Aorta (tissue), 5 donors: ENCODE data around the gene HOXD1. TPM values are rescaled to one million over a fixed set of nuclear protein-coding genes. Genes with fewer than 3 reads are reported as not detected.
A peak's percentile ranks its signal among the peaks of the same experiment; 100 is the strongest.

Source experiments
- ATAC-seq: fragments of 200-7000 bp; cut with Tn5 transposase; one replicate; pipeline ENCODE4 v1.9.1; 2022; ENCODE audit warnings: moderate library complexity; ENCODE audit not compliant: low FRiP score
- DNase-seq, 2 donors: peaks; one replicate each; pipeline ENCODE4 v3.0.0-alpha.2; 2020
- H3K27ac ChIP-seq, 2 donors: one replicate each; pipeline ENCODE4 v1.5.1; 2013; ENCODE audit warnings: low read length in 2 of 2, mild to moderate bottlenecking in 2 of 2, moderate library complexity in 2 of 2, control low read depth in 1 of 2, inconsistent platforms in 1 of 2, low read depth in 1 of 2
- H3K27me3 ChIP-seq, 2 donors: one replicate each; pipeline ENCODE4 v1.6.1; 2013; ENCODE audit warnings: control low read depth in 1 of 2, low read length in 1 of 2, mild to moderate bottlenecking in 1 of 2, moderate library complexity in 1 of 2; ENCODE audit not compliant: insufficient read depth in 2 of 2, control insufficient read depth in 1 of 2
- H3K36me3 ChIP-seq, 2 donors: one replicate each; pipeline ENCODE4 v1.6.1; 2013; ENCODE audit warnings: control low read depth in 1 of 2, low read length in 1 of 2, mild to moderate bottlenecking in 1 of 2; ENCODE audit not compliant: insufficient read depth in 2 of 2, control insufficient read depth in 1 of 2
- H3K4me1 ChIP-seq, 2 donors: one replicate each; pipeline ENCODE4 v1.6.1; 2013; ENCODE audit warnings: low read length in 2 of 2, control low read depth in 1 of 2, mild to moderate bottlenecking in 1 of 2, moderate library complexity in 1 of 2; ENCODE audit not compliant: insufficient read depth in 2 of 2, control insufficient read depth in 1 of 2
- H3K4me3 ChIP-seq, 2 donors: one replicate each; pipeline ENCODE4 v1.5.1; 2013; ENCODE audit warnings: low read length in 2 of 2, control low read depth in 1 of 2, mild to moderate bottlenecking in 1 of 2
- H3K9me3 ChIP-seq: one replicate; pipeline ENCODE4 v1.6.1; 2013; ENCODE audit warnings: mild to moderate bottlenecking, low read length; ENCODE audit not compliant: control insufficient read depth
- WGBS, 2 donors: extraction: QIAGEN DNeasy Blood & Tissue Kit; methylation state at CpG; one replicate each; pipeline ENCODE4 v1.1.7; 2013; 5-methylcytosine and 5-hydroxymethylcytosine counted together
- intact Hi-C, 2 donors: fragments of 100-400 bp; cut with DNase I; formaldehyde crosslinking; loops; one replicate each; pipeline versions ENCODE4 v1.14.2 to v1.15.0; 2022
- polyA plus RNA-seq, 2 donors: library from polyadenylated mRNA; stranded (reverse); fragments of 200-250 nt; gene quantifications; one replicate each; pipeline ENCODE4 v1.2.3, GENCODE V29; 2013
- total RNA-seq, 2 donors: library from RNA; stranded (reverse); fragmentation: NEBNext Ultra II Directional; extraction: Animal tissue kit (Norgen Biotek cat#: 25700); gene quantifications; one replicate each; pipeline ENCODE4 v1.2.1, GENCODE V29; 2021
- donor health status: healthy with polysubstance abuse.
- donor health status: Bipolar disorder and iron deficiency.
- donor health status: DM: no; HTN: no; CAD: no.
- donor health status: DM: no; HTN: no; CAD: no.
- donor health status: DM: yes; HTN: yes; CAD: no.

Gene HOXD1
- total and polyA plus RNA-seq, 4 donors, result 0.31 to 2.2 (median 1.1) TPM

DNA sequence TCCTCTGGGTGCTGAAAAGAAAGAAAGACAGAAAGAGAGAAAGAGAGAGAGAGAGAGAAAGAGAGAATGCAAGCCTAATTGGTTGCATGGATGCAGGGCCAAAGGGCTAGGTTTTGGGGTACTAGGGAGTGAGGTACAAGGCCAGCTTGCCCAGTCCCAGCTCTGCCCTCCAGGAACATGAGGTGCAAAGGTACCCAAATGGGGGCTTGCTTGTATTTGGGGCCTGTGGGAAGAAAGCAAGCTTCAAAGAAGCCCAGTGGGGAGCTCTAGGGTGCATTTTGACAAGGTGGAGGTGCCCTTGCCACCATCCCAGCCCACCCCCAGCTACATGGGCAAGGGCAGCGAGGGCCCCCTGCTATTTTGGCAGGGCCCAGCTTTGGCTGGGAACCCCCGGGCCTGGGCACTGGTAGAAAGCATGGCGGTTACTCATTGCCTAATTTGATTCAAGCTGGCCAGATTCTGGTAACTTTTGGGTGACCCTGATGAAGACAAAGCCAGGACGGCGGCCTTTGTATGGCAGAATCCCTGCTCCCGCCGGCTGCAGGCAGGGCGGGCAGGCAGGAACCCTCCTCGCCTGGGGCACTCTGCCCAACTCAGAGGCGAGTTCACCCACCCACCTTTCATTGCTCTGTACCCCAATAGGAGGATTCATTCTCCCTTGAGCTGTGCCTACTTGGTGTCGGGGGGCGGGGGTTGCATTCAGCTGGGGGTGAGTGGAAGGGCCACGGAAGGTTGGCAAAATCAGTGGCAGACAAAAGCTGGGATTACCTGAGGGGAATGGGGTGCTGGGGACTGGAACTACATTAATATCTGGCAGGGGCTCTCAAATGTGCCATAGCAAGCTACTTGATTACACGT, 37.7 kb upstream of the HOXD1 start:
- ATAC-seq, result no peak
- no peaks in the 10 kb centered on the region for H3K9me3 ChIP-seq
- no peaks in the 10 kb centered on the region for H3K4me1 ChIP-seq
- H3K27ac ChIP-seq, result no peak overlapping the region
- intact Hi-C loops, result no loop called here
- H3K36me3 ChIP-seq, result no peaks in the 10 kb centered on the region
- WGBS, 2 donors, result 70 to 87% methylated on average over 14 of the region's 14 CpGs
- H3K4me3 ChIP-seq, result no peak overlapping the region
- peak in 1 of 2 donors; percentile 37 for DNase-seq
- no peaks in the 10 kb centered on the region for H3K27me3 ChIP-seq

DNA sequence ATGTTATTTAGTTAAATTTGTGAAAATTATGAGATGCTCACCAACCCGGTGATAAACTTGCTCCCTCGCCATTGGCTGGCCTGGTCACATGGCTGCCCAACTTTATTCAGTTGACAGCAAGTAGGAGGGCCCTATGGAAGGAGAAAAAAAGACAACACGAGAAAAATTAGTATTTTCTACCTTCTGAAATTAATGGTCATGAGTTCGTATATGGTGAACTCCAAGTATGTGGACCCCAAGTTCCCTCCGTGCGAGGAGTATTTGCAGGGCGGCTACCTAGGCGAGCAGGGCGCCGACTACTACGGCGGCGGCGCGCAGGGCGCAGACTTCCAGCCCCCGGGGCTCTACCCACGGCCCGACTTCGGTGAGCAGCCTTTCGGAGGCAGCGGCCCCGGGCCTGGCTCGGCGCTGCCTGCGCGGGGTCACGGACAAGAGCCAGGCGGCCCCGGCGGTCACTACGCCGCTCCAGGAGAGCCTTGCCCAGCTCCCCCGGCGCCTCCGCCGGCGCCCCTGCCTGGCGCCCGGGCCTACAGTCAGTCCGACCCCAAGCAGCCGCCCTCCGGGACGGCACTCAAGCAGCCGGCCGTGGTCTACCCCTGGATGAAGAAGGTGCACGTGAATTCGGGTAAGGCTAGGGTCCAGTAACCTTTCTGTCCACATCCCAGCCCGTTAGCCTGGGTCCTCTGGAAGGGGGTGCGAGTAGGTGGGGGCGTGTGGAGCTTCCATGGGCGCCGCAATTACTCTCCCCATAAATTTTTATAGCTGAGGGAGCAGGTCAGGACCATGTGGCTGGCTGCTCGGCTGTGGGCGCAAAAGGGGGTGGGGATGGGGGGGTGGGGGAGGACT, 36.8 kb upstream of the HOXD1 start, which contains the start of gene HOXD4:
Gene HOXD4, plus strand, starts transcription at position 109 of the 846 bp plus-strand sequence. Its CDS starts 84 bp downstream, at position 193.
- Histone ChIP-seq H3K4me3 (no peak within 1 kb of the TSS), H3K27me3 (no peaks in the 10 kb centered on the region), H3K27ac (no peak within 1 kb of the TSS), H3K36me3 (no peaks in the 10 kb centered on the region), H3K9me3 (no peaks in the 10 kb centered on the region), H3K4me1 (no peaks in the 10 kb centered on the region)
- intact Hi-C loops, result no loop called here
- 46 to 71% methylated on average over 55 of the region's 55 CpGs for WGBS, 2 donors
- ATAC-seq, result peak; percentile 12
- DNase-seq, result peak in 1 of 2 donors; percentile 67

DNA sequence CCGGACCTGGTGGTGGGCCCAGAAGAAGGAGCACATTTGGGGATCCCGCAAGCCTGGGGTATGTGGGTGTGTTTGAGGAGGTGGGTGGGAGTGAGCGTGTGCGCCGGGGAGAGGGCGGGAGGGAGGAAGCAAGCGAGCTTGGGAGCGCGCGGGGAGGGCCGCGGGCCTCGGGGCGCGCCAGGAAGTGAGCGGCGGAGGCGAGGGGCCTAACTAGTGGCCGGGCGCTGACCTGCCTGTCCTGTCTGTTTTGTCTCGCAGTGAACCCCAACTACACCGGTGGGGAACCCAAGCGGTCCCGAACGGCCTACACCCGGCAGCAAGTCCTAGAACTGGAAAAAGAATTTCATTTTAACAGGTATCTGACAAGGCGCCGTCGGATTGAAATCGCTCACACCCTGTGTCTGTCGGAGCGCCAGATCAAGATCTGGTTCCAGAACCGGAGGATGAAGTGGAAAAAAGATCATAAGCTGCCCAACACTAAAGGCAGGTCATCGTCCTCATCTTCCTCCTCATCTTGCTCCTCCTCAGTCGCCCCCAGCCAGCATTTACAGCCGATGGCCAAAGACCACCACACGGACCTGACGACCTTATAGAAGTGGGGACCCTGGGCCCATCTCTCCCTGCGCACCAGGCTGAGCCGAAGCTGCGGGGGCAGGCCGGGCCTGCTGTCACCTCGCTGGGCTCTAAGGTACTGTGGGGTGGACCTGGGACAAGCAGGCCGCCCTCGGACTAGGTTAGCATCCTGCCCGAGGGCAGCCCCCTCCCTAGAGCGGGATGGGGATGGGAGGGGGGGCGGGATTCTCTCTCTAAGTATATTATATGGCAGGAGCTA, 35.9 kb upstream of the HOXD1 start:
- DNase-seq (peak in 1 of 2 donors; percentile 66), ATAC-seq (peak; percentile 14)
- intact Hi-C loops, result no loop called here
- Histone ChIP-seq H3K9me3 (no peaks in the 10 kb centered on the region), H3K36me3 (no peaks in the 10 kb centered on the region), H3K27ac (no peak overlapping the region), H3K27me3 (no peaks in the 10 kb centered on the region), H3K4me3 (no peak overlapping the region), H3K4me1 (no peaks in the 10 kb centered on the region)
- WGBS, 2 donors, result 62 to 81% methylated on average over 48 of the region's 48 CpGs

DNA sequence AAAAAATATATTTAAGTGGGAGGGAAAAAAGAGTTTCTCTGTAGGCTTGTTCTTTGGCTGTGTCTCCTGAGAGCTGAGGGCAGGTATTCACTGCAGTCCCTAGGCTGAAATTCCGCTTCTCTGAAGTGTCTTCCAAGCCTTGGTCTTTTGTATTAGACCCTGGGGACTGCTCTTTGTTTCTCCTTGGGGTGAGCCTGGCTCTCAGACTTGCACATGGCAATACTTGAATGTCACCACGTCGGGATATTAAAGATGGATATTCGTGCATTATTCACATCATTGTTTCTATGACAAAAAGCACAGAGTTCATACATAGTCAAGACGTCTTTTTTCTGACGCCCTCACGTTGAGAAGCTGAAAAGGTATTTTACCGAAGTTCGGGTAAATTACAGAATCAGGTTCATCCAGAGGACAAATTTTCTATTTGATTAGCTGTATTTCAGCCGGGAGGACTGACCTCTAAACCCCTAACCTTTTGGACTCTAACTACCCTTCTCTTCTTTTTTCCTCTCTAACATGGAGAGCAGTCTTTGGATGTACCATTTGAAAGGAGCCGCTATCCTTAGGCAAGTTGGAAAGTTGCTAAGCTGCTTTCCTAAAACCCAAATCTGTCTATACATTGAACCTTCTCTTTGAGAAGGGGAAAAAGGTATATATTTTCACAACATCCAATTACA, 33.8 kb upstream of the HOXD1 start:
- Histone ChIP-seq H3K36me3 (no peaks in the 10 kb centered on the region), H3K9me3 (no peaks in the 10 kb centered on the region), H3K27me3 (no peaks in the 10 kb centered on the region), H3K4me3 (no peak overlapping the region), H3K4me1 (no peaks in the 10 kb centered on the region), H3K27ac (no peak overlapping the region)
- no peak for ATAC-seq
- DNase-seq, result no peak
- 87 to 94% methylated on average over 11 of the region's 11 CpGs for WGBS, 2 donors
- intact Hi-C loops, result no loop called here

DNA sequence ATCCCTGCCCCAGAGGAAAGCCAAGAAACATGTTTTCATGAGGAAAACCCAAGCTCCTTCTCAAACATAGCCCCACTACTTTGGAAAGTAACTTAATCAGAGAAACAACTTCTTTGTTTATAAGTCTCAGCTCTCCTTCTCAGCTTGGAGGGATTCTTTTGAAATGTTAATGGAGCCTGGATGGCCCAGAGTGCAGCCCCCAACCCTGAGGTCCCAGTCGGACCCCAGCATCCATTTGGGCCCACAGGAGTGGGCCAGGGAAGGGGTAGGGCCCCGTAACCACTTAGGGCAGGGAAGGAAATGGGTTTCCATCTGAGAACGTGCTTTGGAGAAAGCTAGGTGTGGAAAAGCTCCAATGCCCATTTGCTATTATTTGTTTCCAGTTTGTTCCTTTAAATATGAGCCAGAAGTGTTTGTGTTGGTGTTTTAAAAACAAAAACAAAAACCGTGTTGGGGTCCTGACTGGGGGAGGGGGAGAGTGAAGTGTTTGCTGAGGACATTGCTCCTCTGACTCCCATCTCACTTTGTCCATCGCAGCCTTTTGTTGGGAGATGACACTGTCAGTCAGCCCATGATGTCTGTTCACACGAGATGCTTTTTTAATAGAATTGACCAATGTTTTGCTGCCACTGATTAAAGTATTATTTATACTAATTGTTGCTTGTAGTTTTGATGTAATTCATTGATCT, 33.0 kb upstream of the HOXD1 start:
- no peaks in the 10 kb centered on the region for H3K9me3 ChIP-seq
- H3K27me3 ChIP-seq, result no peaks in the 10 kb centered on the region
- intact Hi-C loops, result no loop called here
- H3K4me3 ChIP-seq, result no peak overlapping the region
- H3K36me3 ChIP-seq, result no peaks in the 10 kb centered on the region
- no peak for DNase-seq
- no peak for ATAC-seq
- H3K4me1 ChIP-seq, result no peaks in the 10 kb centered on the region
- H3K27ac ChIP-seq, result no peak overlapping the region
- whole genome bisulfite sequencing, 2 donors, result 77 to 89% methylated on average over 6 of the region's 6 CpGs

DNA sequence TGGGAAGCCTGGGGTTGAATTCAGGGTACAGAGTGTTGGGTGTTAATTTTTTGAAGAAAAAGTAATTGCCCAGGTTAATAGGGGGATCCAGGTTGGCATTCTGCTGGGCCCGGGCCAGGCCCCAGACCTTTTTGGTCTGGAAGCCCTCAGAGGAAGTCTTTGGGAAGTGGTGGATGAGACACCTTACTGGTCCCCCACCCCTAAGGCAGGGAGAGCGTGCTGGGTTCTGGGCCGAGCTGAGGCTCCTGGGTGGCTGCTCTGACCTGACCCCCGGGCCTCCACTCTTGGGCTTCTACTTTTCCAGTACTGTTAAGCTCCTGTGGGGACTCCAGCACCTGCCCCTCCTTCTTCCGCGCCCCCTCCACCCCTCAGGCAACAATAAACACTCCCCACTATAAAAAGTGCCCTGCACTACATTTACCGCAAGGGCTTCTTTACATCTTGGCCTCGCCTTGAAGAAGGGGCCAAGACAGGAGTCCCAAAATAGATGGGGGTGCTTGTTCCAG, 32.1 kb upstream of the HOXD1 start:
- intact Hi-C loops, result no loop called here
- peak in 1 of 2 donors; percentile 45 for DNase-seq
- no peak for ATAC-seq
- H3K27ac ChIP-seq, result no peak overlapping the region
- H3K4me1 ChIP-seq, result no peaks in the 10 kb centered on the region
- no peaks in the 10 kb centered on the region for H3K36me3 ChIP-seq
- WGBS, 2 donors, result 85 to 97% methylated on average over 8 of the region's 8 CpGs
- no peaks in the 10 kb centered on the region for H3K27me3 ChIP-seq
- no peak overlapping the region for H3K4me3 ChIP-seq
- no peaks in the 10 kb centered on the region for H3K9me3 ChIP-seq

DNA sequence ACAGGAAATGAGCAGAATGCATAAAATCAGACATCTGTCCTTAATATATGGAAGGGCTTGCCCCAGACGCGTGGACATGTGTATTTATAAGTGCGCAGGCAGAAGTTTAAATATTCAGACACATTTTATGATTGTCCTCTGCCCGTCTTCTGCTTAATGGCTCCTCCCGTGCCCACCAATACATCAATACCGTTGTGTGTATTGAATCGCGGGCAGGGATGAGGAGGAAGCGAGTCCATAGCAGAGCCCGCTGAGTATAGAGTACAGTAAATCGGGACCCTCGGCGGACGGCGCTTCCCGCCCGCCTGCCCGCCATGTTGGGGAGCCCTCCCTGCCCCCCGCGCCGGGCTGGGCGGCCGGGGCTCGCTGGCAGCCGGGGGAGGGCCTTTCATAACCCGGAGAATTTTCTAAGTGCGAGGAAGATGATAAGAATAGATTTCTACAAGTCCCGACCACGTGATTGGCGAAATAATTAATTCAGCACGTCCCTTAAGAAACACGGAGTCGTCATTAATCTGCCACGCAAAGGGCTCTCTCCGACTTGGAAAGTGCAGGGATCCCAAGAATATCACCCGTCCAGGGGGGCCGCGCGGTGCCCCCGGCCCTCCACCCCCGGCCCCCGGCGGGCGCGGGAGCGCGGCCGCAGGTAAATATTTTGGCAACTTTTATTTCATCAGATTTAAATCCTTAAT, 31.5 kb upstream of the HOXD1 start, which contains the start of gene HOXD3:
Gene HOXD3, plus strand, starts transcription at position 501 of the 692 bp plus-strand sequence. CDS start 11,808 bp downstream, outside the sequence.
- peak in 1 of 2 donors; percentile 55 for DNase-seq
- Histone ChIP-seq H3K4me1 (no peaks in the 10 kb centered on the region), H3K27me3 (no peaks in the 10 kb centered on the region), H3K27ac (no peak within 1 kb of the TSS), H3K4me3 (no peak within 1 kb of the TSS), H3K9me3 (no peaks in the 10 kb centered on the region), H3K36me3 (no peaks in the 10 kb centered on the region)
- intact Hi-C loops, result no loop called here
- no peak for ATAC-seq
- 31 to 36% methylated on average over 48 of the region's 48 CpGs for WGBS, 2 donors
